WTC11 (cell line): ENCODE results near the gene PPTC7.

Experiments used
- CTCF ChIP-seq: fragments of 200-600 bp; IDR thresholded peaks from 2 replicates; pipeline ENCODE4 v1.8.0; 2022; ENCODE audit warnings: antibody characterized with exemption
- MAX ChIP-seq: sonication (generic); formaldehyde crosslinking; IDR thresholded peaks from 2 replicates; pipeline ENCODE4 v1.8.0; 2022; ENCODE audit warnings: mild to moderate bottlenecking, missing genetic modification reagents
- NFE2L1 ChIP-seq: sonication (generic); formaldehyde crosslinking; IDR thresholded peaks from 2 replicates; pipeline ENCODE4 v1.8.1; 2023; ENCODE audit warnings: missing genetic modification reagents

- no peak for TF ChIP-seq MAX (CRISPR knock-in tag)
- no peak for TF ChIP-seq NFE2L1 (CRISPR knock-in tag)
- no peak for TF ChIP-seq CTCF
Observed at GRCh38 chr12:110560048-110560447, 23.1 kb downstream of the PPTC7 start.
